KMS-11 (cell line): ENCODE measurements around the gene KRTAP6-1.

Experiments used
- H2AFZ ChIP-seq: fragments of 200-600 bp; sonication (generic); 2 replicates; pipeline ENCODE4 v1.6.1; 2016; ENCODE audit warnings: antibody characterized with exemption, mixed run types, low read depth
- H3K27ac ChIP-seq: fragments of 200-600 bp; sonication (generic); 2 replicates; pipeline ENCODE4 v1.6.1; 2016; ENCODE audit warnings: mild to moderate bottlenecking, mixed run types
- H3K27me3 ChIP-seq: fragments of 200-600 bp; sonication (generic); 2 replicates; pipeline ENCODE4 v1.6.1; 2017; ENCODE audit warnings: mild to moderate bottlenecking, low read depth, mixed run types, moderate library complexity; ENCODE audit not compliant: insufficient read depth
- H3K36me3 ChIP-seq: fragments of 200-600 bp; sonication (generic); 2 replicates; pipeline ENCODE4 v1.6.1; 2017; ENCODE audit warnings: mild to moderate bottlenecking, mixed run types; ENCODE audit not compliant: insufficient read depth
- H3K4me1 ChIP-seq: fragments of 200-600 bp; sonication (generic); 2 replicates; pipeline ENCODE4 v1.6.1; 2016; ENCODE audit warnings: mild to moderate bottlenecking, low read depth, mixed run types; ENCODE audit not compliant: poor library complexity, severe bottlenecking
- H3K4me2 ChIP-seq: fragments of 200-600 bp; sonication (generic); 2 replicates; pipeline ENCODE4 v1.7.0; 2016; ENCODE audit warnings: mild to moderate bottlenecking, mixed run types
- H3K4me3 ChIP-seq: fragments of 200-600 bp; sonication (generic); IDR thresholded peaks from 2 replicates; pipeline ENCODE4 v1.6.1; 2017; ENCODE audit warnings: low read depth, low read length, mixed read lengths; ENCODE audit not compliant: insufficient read depth
- H3K79me2 ChIP-seq: fragments of 200-600 bp; sonication (generic); 2 replicates; pipeline ENCODE4 v1.6.1; 2016; ENCODE audit warnings: low read depth, mixed run types; ENCODE audit not compliant: insufficient read depth
- H3K9ac ChIP-seq: fragments of 200-600 bp; sonication (generic); 2 replicates; pipeline ENCODE4 v1.6.1; 2016; ENCODE audit warnings: mild to moderate bottlenecking, mixed run types
- H4K20me1 ChIP-seq: fragments of 200-600 bp; sonication (generic); 2 replicates; pipeline ENCODE4 v1.6.1; 2016; ENCODE audit warnings: mild to moderate bottlenecking, mixed run types; ENCODE audit not compliant: insufficient read depth
- TF ChIP-seq, protein P1 (sequence below): fragments of 200-600 bp; sonication (generic); conservative IDR thresholded peaks from 2 replicates; pipeline ENCODE4 v1.6.1; 2017; ENCODE audit warnings: low read depth, mild to moderate bottlenecking, antibody characterized with exemption, low read length, moderate library complexity, mixed read lengths

KRTAP6-1 gene

DNA sequence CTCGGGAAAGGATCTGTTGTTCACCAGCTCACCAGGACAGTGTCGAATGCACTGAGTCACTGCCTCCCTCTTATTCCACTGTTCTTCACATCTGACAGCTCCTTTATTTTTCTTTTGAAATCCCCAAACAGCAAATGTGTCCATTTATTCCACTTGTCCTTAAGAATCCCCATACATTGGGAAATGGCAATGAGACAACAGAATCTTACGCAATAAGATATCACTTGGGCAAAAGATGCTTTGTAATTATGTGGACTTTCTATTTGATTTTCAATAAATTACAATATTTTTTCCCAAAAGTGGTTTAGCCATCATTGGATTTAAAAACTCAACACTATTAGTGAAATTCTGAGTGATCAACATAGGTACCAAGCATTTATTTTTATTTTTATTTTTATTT, 25.0 kb upstream of the KRTAP6-1 start:
- Histone ChIP-seq H3K4me3 (no peak overlapping the region), H3K27me3 (no peaks in the 10 kb centered on the region), H3K9ac (no peak overlapping the region), H4K20me1 (no peaks in the 10 kb centered on the region), H3K36me3 (no peaks in the 10 kb centered on the region), H3K27ac (no peak overlapping the region), H3K4me1 (no peaks in the 10 kb centered on the region), H2AFZ (no peak overlapping the region), H3K79me2 (no peaks in the 10 kb centered on the region), H3K4me2 (no peak overlapping the region)
- TF ChIP-seq, protein P1, sequence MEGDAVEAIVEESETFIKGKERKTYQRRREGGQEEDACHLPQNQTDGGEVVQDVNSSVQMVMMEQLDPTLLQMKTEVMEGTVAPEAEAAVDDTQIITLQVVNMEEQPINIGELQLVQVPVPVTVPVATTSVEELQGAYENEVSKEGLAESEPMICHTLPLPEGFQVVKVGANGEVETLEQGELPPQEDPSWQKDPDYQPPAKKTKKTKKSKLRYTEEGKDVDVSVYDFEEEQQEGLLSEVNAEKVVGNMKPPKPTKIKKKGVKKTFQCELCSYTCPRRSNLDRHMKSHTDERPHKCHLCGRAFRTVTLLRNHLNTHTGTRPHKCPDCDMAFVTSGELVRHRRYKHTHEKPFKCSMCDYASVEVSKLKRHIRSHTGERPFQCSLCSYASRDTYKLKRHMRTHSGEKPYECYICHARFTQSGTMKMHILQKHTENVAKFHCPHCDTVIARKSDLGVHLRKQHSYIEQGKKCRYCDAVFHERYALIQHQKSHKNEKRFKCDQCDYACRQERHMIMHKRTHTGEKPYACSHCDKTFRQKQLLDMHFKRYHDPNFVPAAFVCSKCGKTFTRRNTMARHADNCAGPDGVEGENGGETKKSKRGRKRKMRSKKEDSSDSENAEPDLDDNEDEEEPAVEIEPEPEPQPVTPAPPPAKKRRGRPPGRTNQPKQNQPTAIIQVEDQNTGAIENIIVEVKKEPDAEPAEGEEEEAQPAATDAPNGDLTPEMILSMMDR, result no peak

DNA sequence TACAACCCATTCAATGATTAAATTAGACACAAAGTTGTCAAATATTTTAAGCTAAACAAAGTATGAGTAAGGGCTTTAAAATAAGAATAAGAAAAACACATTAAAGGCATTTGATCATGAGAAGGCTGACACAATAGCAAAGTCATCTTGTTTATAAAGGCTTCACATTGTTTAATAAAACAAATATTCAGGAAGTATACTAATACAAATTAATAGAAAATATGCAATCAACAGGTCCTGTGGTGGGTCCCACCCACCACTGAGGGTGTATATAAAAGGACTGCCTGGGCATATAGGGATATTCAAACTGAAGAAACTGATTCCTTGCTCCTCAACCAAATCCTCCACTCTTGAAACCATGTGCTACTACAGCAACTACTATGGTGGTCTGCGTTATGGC, 21.2 kb upstream of the KRTAP6-1 start, which contains the start of gene KRTAP20-2:
TSS of gene KRTAP20-2 (plus strand) at position 301 of the 400 bp plus-strand sequence. CDS start at position 359, 58 bp downstream.
- TF ChIP-seq, protein P1, result no peak
- no peaks in the 10 kb centered on the region for H3K79me2 ChIP-seq
- no peaks in the 10 kb centered on the region for H3K36me3 ChIP-seq
- no peaks in the 10 kb centered on the region for H4K20me1 ChIP-seq
- no peaks in the 10 kb centered on the region for H3K4me1 ChIP-seq
- no peak within 1 kb of the TSS for H3K4me2 ChIP-seq
- H3K4me3 ChIP-seq, result no peak within 1 kb of the TSS
- no peak within 1 kb of the TSS for H3K27ac ChIP-seq
- no peak within 1 kb of the TSS for H3K9ac ChIP-seq
- no peaks in the 10 kb centered on the region for H3K27me3 ChIP-seq
- no peak within 1 kb of the TSS for H2AFZ ChIP-seq

DNA sequence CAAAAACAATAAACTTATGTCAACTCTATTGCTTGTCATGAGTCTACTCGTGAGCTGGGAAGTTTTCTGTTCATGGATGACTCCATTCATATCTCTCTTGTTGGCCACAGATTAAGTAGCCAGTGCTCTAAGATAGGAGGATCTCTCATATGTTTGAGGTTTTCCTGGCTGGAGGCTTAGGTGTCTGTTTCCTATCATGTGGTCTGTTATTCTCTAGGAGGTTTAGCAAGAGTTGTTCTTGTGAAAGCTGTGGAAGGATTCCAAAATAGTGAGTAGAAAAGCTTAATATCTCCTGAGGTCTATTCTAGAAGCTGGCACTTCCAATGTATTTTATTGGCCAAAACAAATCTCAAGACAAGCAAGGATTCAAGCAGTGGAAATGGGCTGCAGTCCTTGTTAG, 15.5 kb upstream of the KRTAP6-1 start:
- Histone ChIP-seq H4K20me1 (no peaks in the 10 kb centered on the region), H3K4me3 (no peak overlapping the region), H3K4me1 (no peaks in the 10 kb centered on the region), H3K4me2 (no peak overlapping the region), H3K27me3 (no peaks in the 10 kb centered on the region), H3K9ac (no peak overlapping the region), H3K79me2 (no peaks in the 10 kb centered on the region), H3K27ac (no peak overlapping the region), H3K36me3 (no peaks in the 10 kb centered on the region), H2AFZ (no peak overlapping the region)
- TF ChIP-seq, protein P1, result no peak

DNA sequence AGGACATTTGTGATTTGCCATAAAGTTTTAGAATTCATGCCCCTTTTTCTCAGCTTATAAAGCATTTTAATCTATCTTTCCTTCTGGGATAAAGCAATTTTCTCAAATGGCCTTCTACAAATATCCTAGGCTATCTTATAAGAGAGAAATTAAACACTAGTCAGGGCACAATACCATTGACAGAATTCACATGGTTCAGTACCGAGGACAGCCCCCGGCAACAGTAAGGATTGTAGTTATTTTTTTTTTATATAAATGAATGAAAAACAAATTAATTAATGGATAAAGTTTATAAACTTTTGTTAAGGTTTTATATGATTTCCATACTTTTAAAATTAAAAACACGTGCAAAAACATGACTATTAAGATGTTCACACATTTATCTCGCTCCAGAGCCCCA, 14.4 kb upstream of the KRTAP6-1 start:
- H3K4me2 ChIP-seq, result no peak overlapping the region
- H4K20me1 ChIP-seq, result no peaks in the 10 kb centered on the region
- no peak overlapping the region for H3K4me3 ChIP-seq
- no peaks in the 10 kb centered on the region for H3K27me3 ChIP-seq
- TF ChIP-seq, protein P1, result no peak
- no peaks in the 10 kb centered on the region for H3K4me1 ChIP-seq
- H2AFZ ChIP-seq, result no peak overlapping the region
- no peak overlapping the region for H3K9ac ChIP-seq
- no peaks in the 10 kb centered on the region for H3K79me2 ChIP-seq
- H3K27ac ChIP-seq, result no peak overlapping the region
- no peaks in the 10 kb centered on the region for H3K36me3 ChIP-seq
